Liver (tissue), 9 donors: Measurements from ENCODE around the gene NDUFB2. TPM values are rescaled to one million over a fixed set of nuclear protein-coding genes. Genes with fewer than 3 reads are reported as not detected.

ENCODE experiments used
- DNase-seq: peaks from one replicate; pipeline ENCODE4 v3.0.0-alpha.2; 2017; ENCODE audit warnings: low spot score
- H3K27ac ChIP-seq, 2 donors: one replicate each; pipeline ENCODE4 v1.7.0; 2013; ENCODE audit warnings: inconsistent platforms in 2 of 2, low read length in 2 of 2, control low read depth in 1 of 2, low read depth in 1 of 2, mild to moderate bottlenecking in 1 of 2
- H3K27me3 ChIP-seq, 4 donors: one replicate each; pipeline versions ENCODE4 v1.6.1 to v1.7.0; 2013; ENCODE audit warnings: low read length in 3 of 4, inconsistent platforms in 1 of 4, mild to moderate bottlenecking in 1 of 4, moderate library complexity in 1 of 4; ENCODE audit not compliant: control insufficient read depth in 4 of 4, insufficient read depth in 4 of 4
- H3K36me3 ChIP-seq, 4 donors: one replicate each; pipeline versions ENCODE4 v1.6.1 to v1.7.0; 2013; ENCODE audit warnings: low read length in 3 of 4, mild to moderate bottlenecking in 3 of 4, low read depth in 1 of 4, moderate library complexity in 1 of 4; ENCODE audit not compliant: control insufficient read depth in 4 of 4, insufficient read depth in 3 of 4
- H3K4me1 ChIP-seq, 4 donors: one replicate each; pipeline versions ENCODE4 v1.6.1 to v1.7.0; 2013; ENCODE audit warnings: low read length in 3 of 4, mild to moderate bottlenecking in 3 of 4, moderate library complexity in 1 of 4; ENCODE audit not compliant: control insufficient read depth in 4 of 4, insufficient read depth in 4 of 4
- H3K4me3 ChIP-seq, 3 donors: one replicate each; pipeline versions ENCODE4 v1.6.1 to v1.7.0; 2013; ENCODE audit warnings: low read length in 3 of 3, control low read depth in 1 of 3, low read depth in 1 of 3, mild to moderate bottlenecking in 1 of 3
- H3K9ac ChIP-seq, 2 donors: one replicate each; pipeline ENCODE4 v1.7.0; 2013; ENCODE audit warnings: low read length in 2 of 2, mild to moderate bottlenecking in 2 of 2, moderate library complexity in 2 of 2, control low read depth in 1 of 2, low read depth in 1 of 2
- H3K9me3 ChIP-seq, 4 donors: one replicate each; pipeline versions ENCODE4 v1.6.1 to v1.7.0; 2013; ENCODE audit warnings: low read length in 3 of 4; ENCODE audit not compliant: control insufficient read depth in 4 of 4
- CTCF ChIP-seq: fragments of 150-350 bp; IDR thresholded peaks from 2 replicates; pipeline ENCODE4 v1.5.1; 2017; ENCODE audit warnings: improper control_type of control experiment, low read depth, low read length; ENCODE audit not compliant: missing input control
- EGR1 ChIP-seq, 2 donors: IDR thresholded peaks; 2 replicates each; pipeline ENCODE4 v1.6.1; 2016 to 2018; ENCODE audit warnings: antibody characterized with exemption in 2 of 2, low read depth in 2 of 2
- FOXA1 ChIP-seq: IDR thresholded peaks from 2 replicates; pipeline ENCODE4 v1.6.1; 2016; ENCODE audit warnings: antibody characterized with exemption
- FOXA2 ChIP-seq: IDR thresholded peaks from 2 replicates; pipeline ENCODE4 v1.6.1; 2016; ENCODE audit warnings: antibody characterized with exemption
- GABPA ChIP-seq, 2 donors: IDR thresholded peaks in 1 of 2; conservative IDR thresholded peaks in 1 of 2; 2 replicates each; pipeline ENCODE4 v1.6.1; 2016; ENCODE audit warnings: antibody characterized with exemption in 2 of 2, mild to moderate bottlenecking in 1 of 2, moderate library complexity in 1 of 2
- HNF4A ChIP-seq, 2 donors: conservative IDR thresholded peaks; 2 replicates each; pipeline ENCODE4 v1.6.1; 2016; ENCODE audit warnings: antibody characterized with exemption in 2 of 2, mild to moderate bottlenecking in 2 of 2
- HNF4G ChIP-seq: IDR thresholded peaks from 2 replicates; pipeline ENCODE4 v1.6.1; 2016; ENCODE audit warnings: antibody characterized with exemption
- MAX ChIP-seq: IDR thresholded peaks from 2 replicates; pipeline ENCODE4 v1.6.1; 2016; ENCODE audit warnings: antibody characterized with exemption
- NR2F2 ChIP-seq: IDR thresholded peaks from 2 replicates; pipeline ENCODE4 v1.6.1; 2016; ENCODE audit warnings: antibody characterized with exemption
- RAD21 ChIP-seq, 2 donors: IDR thresholded peaks; 2 replicates each; pipeline ENCODE4 v1.6.1; 2016; ENCODE audit warnings: antibody characterized with exemption in 2 of 2, mild to moderate bottlenecking in 2 of 2
- REST ChIP-seq: IDR thresholded peaks from 2 replicates; pipeline ENCODE4 v1.6.1; 2016; ENCODE audit warnings: antibody characterized with exemption, mild to moderate bottlenecking
- RXRA ChIP-seq, 2 donors: IDR thresholded peaks; 2 replicates each; pipeline ENCODE4 v1.6.1; 2017 to 2018; ENCODE audit warnings: antibody characterized with exemption in 2 of 2, mild to moderate bottlenecking in 1 of 2
- SP1 ChIP-seq: IDR thresholded peaks from 2 replicates; pipeline ENCODE4 v1.6.1; 2018; ENCODE audit warnings: antibody characterized with exemption, mild to moderate bottlenecking
- TAF1 ChIP-seq: conservative IDR thresholded peaks from 2 replicates; pipeline ENCODE4 v1.6.1; 2016; ENCODE audit warnings: antibody characterized with exemption, mild to moderate bottlenecking
- YY1 ChIP-seq: IDR thresholded peaks from 2 replicates; pipeline ENCODE4 v1.6.1; 2016; ENCODE audit warnings: antibody characterized with exemption, mild to moderate bottlenecking
- WGBS: extraction: QIAGEN DNeasy Blood & Tissue Kit; methylation state at CpG from one replicate; pipeline ENCODE4 v1.1.7; 2013; 5-methylcytosine and 5-hydroxymethylcytosine counted together
- polyA plus RNA-seq, 2 donors: library from polyadenylated mRNA; stranded (reverse) in 1 of 2; unstranded in 1 of 2; fragments of 200-250 nt in 1 of 2; fragments of >200 nt in 1 of 2; fragmentation: Nextera tagmentation in 1 of 2; extraction: Ambion mirVana in 1 of 2; gene quantifications; one replicate each; pipeline versions ENCODE4 v1.2.1 to v1.2.3, GENCODE V29; 2013 to 2015
- total RNA-seq, 2 donors: library from RNA; depleted of rRNA; stranded (reverse); fragments of >200 nt; gene quantifications; one replicate each; pipeline ENCODE4 v1.2.3, GENCODE V29; 2014
- TF ChIP-seq, protein P1 (sequence below): IDR thresholded peaks from 2 replicates; pipeline ENCODE4 v1.6.1; 2016; ENCODE audit warnings: antibody characterized with exemption
- donor health status: healthy.
- donor health status: healthy.
- donor health status: healthy.
- donor health status: healthy.
- donor health status: healthy.

NDUFB2 gene
- total and polyA plus RNA-seq, 4 donors: 60.4 to 435 (median 150) TPM

GRCh38 chr7:140654661-140655060 is 41.8 kb upstream of the NDUFB2 start:
- no peaks in the 10 kb centered on the region for H3K27me3 ChIP-seq
- DNase-seq: no peak
- no peak overlapping the region for H3K27ac ChIP-seq
- H3K9me3 ChIP-seq: no peaks in the 10 kb centered on the region
- TF ChIP-seq EGR1 (IDR thresholded peaks at IDR 0.05; ENCODE audit: low read depth in 2 of 2) (no peak), REST (no peak), SP1 (no peak), TAF1 (no peak), RAD21 (IDR thresholded peaks at IDR 0.05) (no peak), CTCF (no peak), NR2F2 (no peak), HNF4G (no peak), YY1 (no peak), RXRA (IDR thresholded peaks at IDR 0.05) (no peak), HNF4A (conservative IDR thresholded peaks at IDR 0.05) (no peak), FOXA2 (no peak), MAX (no peak), FOXA1 (no peak)
- no peaks in the 10 kb centered on the region for H3K36me3 ChIP-seq
- H3K4me3 ChIP-seq: no peak overlapping the region
- 96% methylated on average over 4 of the region's 4 CpGs for WGBS
- H3K9ac ChIP-seq: no peak overlapping the region
- H3K4me1 ChIP-seq: peaks cover 0 to 18% (median 10%) of the 10 kb centered on the region in 4 donors

DNA sequence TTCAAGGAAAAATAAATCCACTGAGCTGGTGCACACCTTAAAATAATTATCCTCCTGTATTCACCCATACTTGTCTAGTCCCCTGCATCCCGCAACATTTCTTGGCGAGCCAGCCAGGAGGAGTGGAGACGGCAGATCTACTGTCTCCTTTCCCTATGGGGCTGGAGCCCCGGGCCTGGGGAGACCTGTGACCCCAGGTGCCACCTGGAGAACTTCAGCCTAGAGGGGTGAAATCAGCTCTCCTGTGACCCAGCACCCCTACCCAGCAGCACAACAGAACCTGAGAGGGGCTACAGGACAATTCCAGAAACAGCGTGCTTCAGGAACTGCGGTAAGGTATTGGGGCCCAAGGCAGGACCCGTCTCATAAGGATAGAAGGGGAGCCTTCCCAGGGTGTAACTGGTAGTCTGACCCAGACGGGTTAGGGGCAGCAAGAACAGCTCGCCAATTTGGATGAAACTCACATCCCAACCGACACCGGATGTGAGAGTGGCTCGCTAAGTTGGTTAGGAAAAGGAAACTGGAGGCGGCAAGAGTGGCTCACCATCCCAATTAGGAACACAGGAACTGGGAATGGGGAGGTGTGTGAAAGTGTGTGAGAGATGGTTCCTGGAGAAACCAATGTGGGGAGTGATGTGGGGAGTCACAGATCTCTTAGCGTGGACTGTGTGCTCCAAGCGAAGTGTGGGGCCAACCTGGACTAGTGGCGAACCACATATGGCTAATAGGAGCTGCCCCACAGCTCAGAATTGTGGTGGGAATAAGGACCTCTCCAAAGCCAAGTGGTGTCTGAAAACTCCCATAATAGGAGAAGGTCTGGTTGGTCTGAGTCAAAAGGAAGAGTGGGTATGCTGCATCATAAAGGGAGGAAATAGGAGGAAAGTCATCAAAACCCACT is 40.7 kb upstream of the NDUFB2 start:
- no peak for TF ChIP-seq FOXA1
- no peak for TF ChIP-seq RXRA (IDR thresholded peaks at IDR 0.05)
- TF ChIP-seq RAD21 (IDR thresholded peaks at IDR 0.05): no peak
- TF ChIP-seq FOXA2: no peak
- TF ChIP-seq, protein P1, sequence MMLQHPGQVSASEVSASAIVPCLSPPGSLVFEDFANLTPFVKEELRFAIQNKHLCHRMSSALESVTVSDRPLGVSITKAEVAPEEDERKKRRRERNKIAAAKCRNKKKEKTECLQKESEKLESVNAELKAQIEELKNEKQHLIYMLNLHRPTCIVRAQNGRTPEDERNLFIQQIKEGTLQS: no peak
- TF ChIP-seq GABPA (IDR thresholded peaks at IDR 0.05 in 1 of 2, conservative IDR thresholded peaks at IDR 0.05 in 1 of 2): no peak
- TF ChIP-seq YY1: no peak
- no peak for TF ChIP-seq TAF1
- no peak for TF ChIP-seq REST
- Histone ChIP-seq H3K27ac (no peak overlapping the region), H3K9me3 (no peaks in the 10 kb centered on the region), H3K27me3 (no peaks in the 10 kb centered on the region), H3K9ac (no peak overlapping the region), H3K4me1 (peaks cover 0 to 18% (median 10%) of the 10 kb centered on the region in 4 donors), H3K4me3 (no peak overlapping the region), H3K36me3 (no peaks in the 10 kb centered on the region)
- 94% methylated on average over 16 of the region's 16 CpGs for WGBS
- DNase-seq: no peak
